Measurements from ENCODE around the gene ERAP2.
"Not testable (repeated sequence)": the region's sequence is repeated elsewhere in the genome, so short reads cannot be mapped to it uniquely, and the experiment has no call there.

ERAP2 gene

DNA sequence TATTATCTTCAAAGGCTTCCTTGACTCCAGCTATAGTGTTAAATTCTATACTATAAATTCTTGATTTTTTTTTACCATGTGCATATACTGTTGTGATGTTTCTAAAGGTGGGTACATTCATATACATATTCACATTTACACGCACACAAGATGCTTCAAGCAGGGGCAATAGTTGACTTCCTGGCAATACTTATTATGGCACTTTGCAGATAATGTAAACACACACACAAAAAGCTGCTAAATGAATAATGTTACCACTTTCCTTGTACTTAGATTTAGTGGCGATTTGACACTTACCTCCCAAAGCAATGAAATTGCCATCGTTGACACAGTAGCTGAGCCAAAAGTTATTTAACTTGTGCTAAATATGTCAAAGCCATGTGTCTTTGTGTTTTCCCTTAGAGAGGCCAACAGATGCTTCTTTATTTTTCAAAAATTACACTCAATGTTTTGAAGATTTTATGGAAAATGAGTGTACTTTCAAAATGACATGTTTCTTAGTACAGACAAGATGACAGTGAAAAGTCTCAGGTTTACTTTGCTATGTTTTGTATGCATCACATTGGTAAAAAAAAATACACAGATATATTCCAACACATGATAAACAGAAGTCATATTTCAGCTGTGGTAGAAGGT is 12.2 kb upstream of the ERAP2 start:
- DNase-seq: no peak

DNA sequence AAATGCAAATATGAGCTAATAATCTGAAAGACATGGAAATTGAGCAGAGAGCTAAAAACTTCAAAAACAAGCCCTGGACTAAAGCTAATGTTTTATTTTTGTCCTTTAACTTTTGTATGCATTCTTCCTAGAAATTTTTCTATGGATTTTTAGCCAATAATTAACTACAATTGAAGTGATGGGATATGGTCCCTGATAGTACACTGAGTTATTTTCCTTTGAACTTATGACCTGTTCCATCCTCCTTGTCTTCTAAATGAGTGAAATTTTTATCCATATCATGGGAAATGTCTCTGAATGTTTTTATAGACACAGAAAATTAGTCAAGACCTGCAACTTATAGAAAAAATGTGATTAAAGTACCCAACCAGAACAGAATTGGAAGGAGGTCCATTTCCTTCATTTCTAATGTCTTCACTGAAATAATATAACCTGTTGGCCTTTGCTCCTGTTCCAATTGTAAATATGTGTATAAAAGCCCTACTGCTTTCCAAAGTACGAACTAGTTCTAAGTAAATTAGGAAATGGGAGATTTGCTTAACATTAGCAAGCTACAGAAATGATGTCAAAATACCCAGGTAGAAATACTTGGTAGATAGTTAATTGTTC is 11.3 kb upstream of the ERAP2 start:
- DNase-seq: no peak

DNA sequence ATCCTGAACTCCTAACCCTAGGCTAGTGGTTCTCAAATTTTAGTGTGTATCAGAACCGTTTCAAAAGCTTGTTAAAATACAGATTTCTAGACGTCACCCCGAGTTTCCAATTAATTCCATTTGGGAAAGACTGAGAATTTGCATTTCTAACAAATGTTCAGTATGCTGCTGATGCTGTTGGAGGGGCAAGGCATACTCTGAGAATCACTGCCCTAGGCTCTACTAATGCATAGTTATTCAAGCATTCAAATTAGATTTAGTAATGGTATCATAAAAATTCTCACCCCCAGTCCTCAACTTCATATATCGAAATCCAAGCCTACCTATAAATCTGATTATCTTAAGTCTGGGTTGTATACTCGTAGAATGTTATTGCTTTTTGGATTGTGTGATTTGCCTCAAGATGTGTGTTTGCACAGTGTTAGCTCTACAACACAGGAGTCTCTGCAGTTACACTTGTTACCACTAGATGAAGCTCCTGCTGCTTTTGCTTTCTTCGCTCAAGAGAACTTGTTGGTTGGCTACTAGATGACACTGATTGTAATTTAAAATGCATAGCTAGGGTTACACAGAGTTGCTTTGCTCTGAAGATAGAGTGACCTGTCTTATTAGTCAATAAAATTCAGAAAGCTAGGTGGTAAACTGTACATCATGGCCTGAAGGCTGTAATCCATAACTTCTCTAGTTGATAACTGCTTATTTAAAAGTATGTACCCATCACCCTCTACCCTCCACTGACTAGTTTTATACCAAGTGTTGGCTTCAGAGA is 7.5 kb upstream of the ERAP2 start:
- DNase-seq: no peak

DNA sequence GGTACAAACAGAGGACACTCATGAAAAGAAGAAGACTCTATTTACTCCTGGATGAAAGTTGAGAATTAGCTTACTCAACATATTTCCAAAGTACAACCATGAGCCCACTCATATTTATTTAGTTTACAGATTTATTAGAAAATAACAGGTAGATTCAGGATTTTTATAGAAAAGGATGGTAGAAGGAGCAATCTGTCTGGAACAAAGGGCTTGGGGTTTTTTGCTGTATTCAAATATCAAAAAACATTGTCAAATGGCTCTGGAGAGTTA is 7.0 kb upstream of the ERAP2 start:
- DNase-seq: no peak

DNA sequence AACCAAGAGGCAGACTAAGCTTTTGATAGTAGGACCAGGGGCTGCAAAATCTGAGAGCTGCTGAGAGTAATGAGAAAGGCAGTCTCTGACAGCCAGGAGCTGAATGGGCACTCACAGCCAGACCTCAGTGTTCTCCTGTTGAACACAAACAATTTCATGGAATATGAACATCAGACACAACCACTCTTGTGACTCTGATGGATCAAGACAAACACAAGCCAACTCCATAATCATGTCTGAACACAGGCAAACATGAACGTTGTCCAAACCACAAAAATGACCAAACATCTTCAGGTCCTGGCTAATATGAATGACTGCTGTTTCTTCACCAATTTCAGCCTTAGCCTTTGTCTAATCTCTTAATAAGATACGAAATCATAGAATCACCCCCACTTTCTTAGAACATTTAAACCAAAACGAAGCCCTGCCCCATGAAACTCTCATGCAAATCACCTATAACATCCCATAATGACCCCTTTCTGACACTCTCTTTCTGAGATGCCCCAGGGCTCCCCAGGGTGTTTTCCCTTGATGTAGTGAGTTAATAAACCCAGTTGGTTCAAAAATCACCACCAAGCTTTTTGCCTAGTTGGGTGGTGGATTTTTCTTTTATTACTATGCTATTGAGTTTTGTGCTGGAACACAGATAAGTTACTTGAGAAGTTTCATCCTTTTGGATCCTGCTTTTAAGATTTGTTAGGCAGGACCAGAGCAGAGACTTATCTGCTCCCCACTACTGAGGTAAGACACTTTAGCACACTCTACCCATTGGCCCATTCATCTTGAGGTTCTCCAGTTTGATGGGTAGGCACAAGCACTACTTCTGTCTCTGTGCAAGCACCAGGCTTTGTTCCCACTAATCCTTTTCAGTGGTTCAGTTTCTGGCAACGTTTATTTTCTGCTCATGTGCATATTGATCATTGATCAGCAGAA is 5.9 kb upstream of the ERAP2 start:
- no peak for DNase-seq

DNA sequence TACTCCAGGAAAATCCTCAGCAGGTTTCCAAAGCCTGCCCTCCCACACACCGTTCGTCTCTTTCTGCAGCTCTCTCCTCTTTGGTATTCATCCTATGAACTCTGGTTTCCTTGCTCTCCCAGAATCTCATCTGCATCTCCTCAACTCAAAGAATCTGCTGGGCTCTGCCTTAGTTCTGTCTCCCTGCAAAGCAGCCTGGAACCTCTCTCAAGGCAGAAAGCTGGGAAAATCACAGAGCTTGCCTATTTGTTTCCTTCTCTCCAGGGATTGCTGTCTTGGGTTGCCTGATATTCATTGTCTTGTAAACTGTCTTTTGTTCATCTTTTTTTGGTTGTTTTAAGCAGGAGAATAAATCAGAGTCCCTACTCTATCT is 5.3 kb upstream of the ERAP2 start:
- no peak for DNase-seq

DNA sequence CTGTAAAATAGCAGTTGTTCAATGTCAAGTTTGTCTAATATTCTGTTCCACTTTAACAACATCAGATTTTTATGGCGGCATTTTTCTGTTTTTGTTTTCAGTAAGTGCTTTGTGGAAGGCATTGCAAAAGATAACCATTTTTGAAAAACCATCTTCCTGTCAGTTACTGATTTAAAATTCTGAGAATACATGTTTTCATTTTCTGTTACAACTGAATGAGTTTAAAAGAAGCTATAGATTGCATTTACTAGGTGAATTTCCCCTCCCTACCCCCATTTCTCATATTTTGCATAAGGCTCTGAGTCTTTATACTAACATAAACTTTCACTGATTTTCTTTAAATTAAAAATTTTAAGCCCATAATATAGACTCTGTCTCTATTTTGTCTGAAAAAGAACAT is 4.6 kb upstream of the ERAP2 start:
- no peak for DNase-seq

DNA sequence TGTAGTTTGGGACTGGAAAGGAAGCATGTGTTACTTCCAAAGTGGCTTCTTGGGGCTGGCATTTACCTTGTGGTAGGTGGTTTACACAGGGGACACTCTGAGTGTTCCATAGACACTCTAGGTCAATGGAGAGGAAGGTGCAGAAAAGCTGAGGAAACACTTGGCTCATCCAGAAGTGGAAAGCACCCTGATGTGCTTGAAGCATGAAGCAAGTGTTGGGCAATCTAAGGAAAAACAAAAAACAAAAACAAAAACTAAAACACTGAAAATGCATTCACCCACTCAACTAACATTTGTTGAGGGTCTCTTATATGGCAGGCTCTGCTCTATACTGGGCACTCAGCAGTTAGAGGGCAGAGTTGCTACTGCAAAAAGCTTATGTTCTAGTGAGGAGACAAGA is 2.9 kb upstream of the ERAP2 start:
- DNase-seq: no peak

DNA sequence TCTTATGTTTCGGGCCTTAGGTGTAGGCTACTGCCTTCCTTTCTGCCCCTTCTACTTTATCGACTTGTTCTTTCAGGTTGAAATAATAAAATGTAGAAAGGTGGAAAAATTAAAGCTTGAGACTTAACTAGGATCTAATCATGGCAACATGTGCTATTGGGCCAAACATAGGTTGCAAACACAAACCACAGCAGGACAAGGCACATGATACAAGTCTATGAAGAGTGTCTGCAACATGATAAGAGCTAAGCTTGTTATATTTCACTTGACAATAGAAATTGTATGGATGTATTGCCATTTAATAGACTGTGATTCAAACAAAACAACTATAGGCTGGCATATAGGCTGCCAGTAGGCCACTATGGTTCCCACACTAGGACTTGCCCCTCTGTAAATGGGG is 1.7 kb upstream of the ERAP2 start:
- DNase-seq: no peak

DNA sequence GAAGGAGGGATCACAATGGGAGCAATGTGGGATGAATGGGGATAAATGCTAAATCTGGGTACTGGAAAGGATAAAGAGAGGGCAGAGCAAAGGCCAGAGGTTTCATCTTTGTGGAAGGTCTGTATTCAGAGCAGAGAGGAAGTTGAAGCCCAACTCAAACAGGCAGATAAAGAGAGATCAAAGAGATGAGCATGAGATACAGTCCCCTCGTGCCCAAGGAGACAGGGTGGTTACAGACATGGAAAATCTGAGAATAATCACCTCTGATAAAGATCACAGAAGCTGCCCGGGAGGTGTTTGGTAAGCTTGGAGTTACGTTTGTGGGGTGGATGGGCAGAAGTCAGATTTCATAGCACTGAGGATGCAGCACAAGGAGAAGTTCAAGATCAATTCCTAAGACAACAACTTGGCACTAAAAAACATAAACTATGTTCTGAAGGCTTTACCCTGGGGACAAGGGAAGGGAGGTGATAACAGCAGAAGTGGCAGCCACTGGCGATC is 459 bp upstream of the ERAP2 start:
- DNase-seq: no peak

DNA sequence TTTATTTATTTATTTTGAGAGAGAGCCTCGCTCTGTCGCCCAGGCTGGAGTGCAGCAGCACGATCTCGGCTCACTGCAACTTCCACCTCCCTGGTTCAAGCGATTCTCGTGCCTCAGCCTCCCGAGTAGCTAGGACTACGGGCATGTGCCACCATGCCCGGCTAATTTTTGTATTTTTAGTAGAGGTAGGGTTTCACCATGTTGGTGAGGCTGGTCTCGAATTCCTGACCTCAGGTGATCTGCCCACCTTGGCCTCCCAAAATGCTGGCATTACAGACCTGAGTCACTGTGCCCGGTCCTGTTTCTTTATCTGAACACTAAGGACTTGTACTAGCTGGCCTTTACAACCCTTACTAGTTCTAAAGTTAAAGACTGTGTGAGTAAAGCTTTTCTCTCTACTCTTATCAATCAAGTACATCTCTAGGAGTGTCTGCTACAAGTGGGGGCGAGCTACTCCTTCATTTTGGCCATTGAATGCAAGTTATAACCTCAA is 723 bp downstream of the ERAP2 start:
- DNase-seq: not testable (repeated sequence)

DNA sequence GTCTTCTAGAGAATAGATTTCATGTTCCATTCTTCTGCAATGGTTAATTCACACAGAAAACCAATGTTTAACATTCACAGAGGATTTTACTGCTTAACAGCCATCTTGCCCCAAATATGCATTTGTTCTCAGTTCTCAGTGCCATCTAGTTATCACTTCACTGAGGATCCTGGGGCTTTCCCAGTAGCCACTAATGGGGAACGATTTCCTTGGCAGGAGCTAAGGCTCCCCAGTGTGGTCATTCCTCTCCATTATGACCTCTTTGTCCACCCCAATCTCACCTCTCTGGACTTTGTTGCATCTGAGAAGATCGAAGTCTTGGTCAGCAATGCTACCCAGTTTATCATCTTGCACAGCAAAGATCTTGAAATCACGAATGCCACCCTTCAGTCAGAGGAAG is 3.4 kb downstream of the ERAP2 start:
- no peak for DNase-seq

DNA sequence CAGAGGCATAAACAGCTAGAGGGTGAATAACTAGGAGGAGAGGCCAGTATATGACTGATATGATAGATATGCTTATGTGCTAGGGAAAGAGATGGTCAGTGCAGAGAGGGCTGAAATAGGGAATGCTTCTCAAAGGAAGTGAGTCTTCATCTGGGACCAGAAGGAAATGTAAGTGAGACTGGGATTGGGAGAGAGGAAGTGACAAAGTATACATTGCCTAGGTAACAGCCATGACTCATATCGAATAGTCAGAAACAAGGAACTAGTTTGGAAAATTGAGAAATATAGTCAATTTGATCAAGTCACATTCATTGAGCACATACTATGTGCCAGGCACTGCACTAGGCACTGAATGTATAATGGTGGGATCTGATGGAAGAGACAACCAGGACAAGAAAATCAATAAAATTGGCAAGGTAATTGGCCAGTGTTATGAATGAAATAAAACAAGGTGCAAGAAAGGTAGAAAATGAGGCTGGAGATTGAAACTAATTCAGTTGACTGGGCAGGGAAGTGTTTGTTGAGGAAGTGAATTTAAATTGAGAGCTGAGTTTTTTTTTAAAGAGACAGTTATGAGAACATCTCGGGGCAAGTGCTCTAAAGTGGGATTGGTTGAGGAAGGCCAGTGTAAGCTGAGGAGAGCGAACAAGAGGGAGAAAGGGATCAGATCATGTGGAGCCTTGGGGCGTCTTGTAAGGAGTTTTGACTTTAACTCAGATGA is 4.3 kb downstream of the ERAP2 start:
- no peak for DNase-seq

DNA sequence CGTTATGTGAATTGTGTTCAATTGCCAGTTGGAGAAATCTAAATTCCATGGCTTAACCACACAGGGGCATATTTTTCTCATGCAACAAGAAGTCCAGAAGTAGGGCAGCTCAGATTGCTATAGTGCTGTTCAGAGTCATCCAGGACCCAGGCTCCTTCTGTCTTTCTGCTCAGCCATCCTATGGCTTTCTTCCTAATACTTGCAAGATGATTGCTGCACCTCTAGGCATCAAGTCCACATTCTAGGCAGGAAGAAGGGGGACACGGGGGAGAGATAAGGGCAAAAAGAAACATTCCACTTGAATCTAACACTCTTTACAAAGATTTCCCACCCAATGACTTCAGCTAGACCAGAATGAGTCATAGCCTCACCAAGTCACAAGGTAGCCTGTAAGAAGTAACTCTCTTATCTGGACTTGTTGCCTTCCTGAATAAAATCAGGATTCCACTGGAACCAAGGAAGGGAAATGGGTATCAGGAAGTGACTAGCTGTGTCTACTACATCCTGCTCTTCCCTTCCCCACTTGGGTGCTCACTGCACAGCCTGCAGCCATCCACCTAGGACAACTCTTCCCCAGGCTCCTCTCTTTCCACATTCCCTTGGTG is 5.3 kb downstream of the ERAP2 start:
- no peak for DNase-seq

DNA sequence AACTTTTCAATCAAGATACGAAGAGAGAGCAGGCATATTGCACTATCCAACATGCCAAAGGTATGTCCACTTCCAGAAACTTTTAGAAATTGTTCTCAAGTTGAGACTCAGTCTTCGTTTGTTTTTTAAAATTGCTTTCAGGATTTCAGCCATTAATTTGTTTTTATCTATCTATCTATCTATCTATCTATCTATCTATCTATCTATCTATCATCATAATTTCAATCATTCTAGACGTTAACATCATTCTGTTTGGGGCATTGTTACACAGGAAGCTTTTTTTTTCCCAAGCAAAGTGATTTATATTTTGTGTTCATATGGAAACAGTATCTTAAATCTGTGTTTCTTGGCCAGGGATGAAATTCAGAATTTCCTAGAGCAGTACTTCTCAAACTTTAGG is 7.6 kb downstream of the ERAP2 start:
- no peak for DNase-seq

DNA sequence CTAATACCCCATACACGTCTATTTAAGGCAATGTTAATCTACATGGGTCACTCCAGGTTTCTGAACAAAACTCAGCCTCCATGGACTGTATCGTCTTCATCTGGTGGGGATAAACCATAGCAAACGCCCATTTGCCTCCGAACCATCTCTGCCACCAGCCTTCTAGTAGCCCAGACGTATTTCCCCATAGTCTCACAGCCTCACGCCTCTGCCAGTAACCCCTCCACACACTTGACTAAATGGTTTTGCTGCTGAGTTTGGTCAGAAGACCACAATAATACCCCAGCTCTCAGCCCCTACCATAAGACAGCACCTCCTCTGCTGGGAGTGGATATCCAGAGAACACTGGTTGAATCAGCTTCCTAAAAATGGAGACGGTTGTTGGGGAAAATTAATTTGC is 8.7 kb downstream of the ERAP2 start:
- no peak for DNase-seq

DNA sequence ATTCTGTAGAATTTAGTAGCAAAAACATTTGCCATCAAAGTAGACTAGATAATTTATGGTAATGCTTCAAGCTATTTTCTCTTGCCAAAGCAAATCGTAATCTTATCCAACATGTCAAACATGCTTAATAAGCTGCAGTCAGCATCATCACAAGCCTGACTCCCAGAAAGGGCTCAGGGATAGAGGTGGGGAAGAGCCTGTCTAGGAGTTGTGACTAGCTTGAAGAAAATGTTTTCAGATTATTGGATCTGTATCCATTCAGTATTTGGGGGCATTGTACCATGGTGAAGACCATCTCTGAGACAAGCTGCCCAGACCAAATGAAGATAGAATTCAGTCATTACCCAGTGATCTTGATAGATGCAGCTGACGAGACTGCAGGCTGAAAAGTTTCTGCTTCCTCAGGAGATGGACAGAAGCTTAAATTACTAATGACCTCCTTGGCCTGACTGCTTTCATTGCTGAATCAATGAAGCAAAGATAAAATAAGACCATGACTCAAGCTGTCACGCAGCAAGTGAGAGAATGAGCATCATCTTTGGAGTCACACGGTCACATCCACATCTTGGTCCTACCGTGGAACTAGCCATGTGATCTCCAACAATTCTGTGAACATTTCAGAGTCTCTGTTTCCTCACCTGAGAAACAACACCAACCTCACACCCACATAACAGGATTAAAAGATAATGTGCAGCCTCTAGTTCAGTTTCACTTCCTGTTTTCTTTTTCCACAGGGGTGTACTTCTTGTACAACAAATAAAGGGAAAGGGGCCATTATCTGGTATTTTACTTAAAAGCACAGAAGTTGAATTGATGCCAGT is 9.4 kb downstream of the ERAP2 start:
- DNase-seq: no peak

DNA sequence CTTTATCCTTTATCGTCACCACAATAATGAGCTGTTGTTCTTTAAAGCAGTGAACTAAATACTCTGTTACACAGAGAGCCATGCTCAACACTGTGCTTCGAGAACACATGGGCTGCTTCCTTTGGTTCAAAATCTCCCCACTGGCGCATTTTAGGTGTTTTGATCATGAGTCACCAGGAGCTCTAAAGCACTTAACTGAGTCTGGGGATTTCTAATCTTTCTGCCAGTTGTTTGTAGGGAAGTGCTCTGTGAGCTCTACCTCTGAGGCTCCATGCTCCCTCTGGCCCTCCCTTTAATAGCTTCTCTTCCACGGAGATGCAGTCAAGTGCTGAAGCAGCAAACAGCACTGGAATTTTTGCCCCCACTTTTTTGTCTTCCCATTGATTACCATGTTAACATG is 17.0 kb downstream of the ERAP2 start:
- no peak for DNase-seq

DNA sequence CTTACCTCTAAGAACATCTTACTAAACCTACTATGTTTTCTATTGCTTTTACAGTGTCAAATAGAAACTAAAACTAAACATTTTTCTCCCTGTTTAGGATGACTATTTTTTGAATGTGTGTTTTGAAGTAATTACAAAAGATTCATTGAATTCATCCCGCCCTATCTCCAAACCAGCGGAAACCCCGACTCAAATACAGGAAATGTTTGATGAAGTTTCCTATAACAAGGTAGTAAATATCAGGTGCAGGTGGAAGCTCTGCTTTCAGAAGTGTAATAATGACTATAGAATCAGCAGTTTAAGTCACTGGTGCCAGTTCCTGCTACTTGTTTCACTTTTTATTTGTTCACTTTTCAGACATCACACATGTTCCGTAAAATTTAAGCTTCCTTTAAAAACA is 20.0 kb downstream of the ERAP2 start:
- no peak for DNase-seq

DNA sequence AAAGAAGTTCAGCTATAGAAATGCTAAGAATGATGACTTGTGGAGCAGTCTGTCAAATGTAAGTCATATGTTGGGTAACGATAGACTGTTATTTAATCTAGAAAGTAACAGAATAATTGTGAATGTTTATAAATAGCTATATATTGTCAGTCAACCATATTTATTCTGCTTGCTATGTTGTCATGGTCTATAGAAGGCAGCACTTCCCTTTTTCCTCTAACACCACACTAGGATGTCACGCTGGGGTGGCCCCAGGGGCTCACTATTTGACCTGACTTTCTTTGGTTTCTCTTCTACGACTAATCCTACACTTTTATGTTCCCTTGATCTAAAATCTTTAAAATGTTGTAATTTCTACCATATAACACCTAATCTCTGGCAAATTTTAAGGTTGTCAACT is 20.5 kb downstream of the ERAP2 start:
- DNase-seq: no peak

DNA sequence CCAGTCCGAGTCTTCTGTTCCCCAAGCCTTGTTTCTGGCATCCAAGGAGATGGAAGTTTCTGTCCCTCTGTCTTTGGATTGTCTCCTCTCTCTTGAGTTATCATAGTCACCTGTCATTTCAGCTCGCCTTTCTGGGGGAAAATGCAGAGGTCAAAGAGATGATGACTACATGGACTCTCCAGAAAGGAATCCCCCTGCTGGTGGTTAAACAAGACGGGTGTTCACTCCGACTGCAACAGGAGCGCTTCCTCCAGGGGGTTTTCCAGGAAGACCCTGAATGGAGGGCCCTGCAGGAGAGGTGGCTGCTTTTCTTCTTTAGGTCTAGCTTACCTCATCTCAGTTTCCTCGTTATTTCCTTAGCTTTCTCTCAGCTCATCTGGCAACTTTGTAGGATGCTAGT is 25.1 kb downstream of the ERAP2 start:
- no peak for DNase-seq

All from NCI-H2171 treated with DMSO at 0.1 percent for 48 hours (cell line).